ENCODE results near the gene FBXO21. TPM values are rescaled to one million over a fixed set of nuclear protein-coding genes. Genes with fewer than 3 reads are reported as not detected.

Gene FBXO21
- total and polyA plus RNA-seq, 2 donors from 2014 or later: 28.9 to 45.0 TPM

DNA sequence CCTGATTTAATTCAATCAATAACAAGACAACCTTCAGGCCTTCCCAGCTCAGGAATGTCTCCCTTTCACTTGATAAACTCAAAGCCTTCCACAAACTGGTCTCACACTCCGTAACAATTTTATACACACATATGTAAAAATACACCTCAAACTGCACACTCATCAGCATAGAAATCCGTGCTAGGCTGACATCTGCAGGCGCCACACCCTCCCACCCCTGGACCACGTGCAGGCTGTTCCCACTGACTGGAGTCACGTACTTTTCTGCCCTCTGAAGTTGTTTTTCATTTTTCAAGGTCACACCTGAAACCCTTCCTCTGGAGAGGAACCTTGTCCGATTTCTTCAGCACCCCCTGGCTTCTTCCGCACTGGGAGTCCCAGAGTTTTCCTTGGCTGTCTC lies 27.6 kb downstream of the FBXO21 start:
- FAIRE-seq: no peak
- H3K4me3 ChIP-seq (ENCODE audit: low read length in 3 of 3): no peak overlapping the region
- H3K4me1 ChIP-seq (ENCODE audit: control insufficient read depth in 2 of 3, insufficient read depth in 2 of 3, low read depth in 1 of 3, low read length in 3 of 3): peaks cover 0 to 21% (median 5%) of the 10 kb centered on the region in 3 donors
- H3K9ac ChIP-seq (ENCODE audit: low read length in 3 of 3): no peak overlapping the region
- peaks cover 13 to 67% (median 47%) of the 10 kb centered on the region in 3 donors for H3K36me3 ChIP-seq (ENCODE audit: control insufficient read depth in 2 of 3, insufficient read depth in 3 of 3, low read length in 3 of 3)
- no peaks in the 10 kb centered on the region for H3K9me3 ChIP-seq (ENCODE audit: control insufficient read depth in 2 of 3, insufficient read depth in 1 of 3, low read length in 3 of 3)
- no peaks in the 10 kb centered on the region for H3K27me3 ChIP-seq (ENCODE audit: control insufficient read depth, insufficient read depth, low read length)
- DNase-seq: no peak
- TF ChIP-seq, protein P1, sequence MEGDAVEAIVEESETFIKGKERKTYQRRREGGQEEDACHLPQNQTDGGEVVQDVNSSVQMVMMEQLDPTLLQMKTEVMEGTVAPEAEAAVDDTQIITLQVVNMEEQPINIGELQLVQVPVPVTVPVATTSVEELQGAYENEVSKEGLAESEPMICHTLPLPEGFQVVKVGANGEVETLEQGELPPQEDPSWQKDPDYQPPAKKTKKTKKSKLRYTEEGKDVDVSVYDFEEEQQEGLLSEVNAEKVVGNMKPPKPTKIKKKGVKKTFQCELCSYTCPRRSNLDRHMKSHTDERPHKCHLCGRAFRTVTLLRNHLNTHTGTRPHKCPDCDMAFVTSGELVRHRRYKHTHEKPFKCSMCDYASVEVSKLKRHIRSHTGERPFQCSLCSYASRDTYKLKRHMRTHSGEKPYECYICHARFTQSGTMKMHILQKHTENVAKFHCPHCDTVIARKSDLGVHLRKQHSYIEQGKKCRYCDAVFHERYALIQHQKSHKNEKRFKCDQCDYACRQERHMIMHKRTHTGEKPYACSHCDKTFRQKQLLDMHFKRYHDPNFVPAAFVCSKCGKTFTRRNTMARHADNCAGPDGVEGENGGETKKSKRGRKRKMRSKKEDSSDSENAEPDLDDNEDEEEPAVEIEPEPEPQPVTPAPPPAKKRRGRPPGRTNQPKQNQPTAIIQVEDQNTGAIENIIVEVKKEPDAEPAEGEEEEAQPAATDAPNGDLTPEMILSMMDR (IDR thresholded peaks at IDR 0.05; ENCODE audit: borderline replicate concordance, extremely low read depth, insufficient read depth): no peak
- H3K27ac ChIP-seq (ENCODE audit: low read depth in 2 of 2, low read length in 2 of 2): peak overlapping the region in 1 of 2 donors; percentile 77
- intact Hi-C loops (cut with DNase I): no loop called here

DNA sequence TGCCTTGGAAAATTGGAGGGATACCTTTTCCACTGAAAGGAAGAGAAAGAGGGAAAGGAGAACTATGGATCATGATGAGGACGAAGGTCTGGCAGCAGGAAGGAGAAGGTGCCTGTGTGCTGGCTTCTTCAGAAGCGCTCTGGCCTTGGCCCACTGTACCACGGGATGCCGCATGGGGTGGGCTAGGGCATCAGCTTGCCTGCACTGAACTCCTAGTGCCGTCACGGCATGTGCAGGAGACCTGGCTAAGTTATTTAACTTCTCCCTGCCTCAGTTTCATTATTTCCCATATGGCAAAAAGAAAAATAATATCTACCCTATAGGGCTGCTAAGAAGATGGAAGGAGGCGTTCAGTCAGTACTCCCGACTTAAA lies 28.1 kb downstream of the FBXO21 start:
- Histone ChIP-seq H3K27me3 (ENCODE audit: control insufficient read depth, insufficient read depth, low read length) (no peaks in the 10 kb centered on the region), H3K9ac (ENCODE audit: low read length in 3 of 3) (peak overlapping the region in 1 of 3 donors; percentile 12), H3K36me3 (ENCODE audit: control insufficient read depth in 2 of 3, insufficient read depth in 3 of 3, low read length in 3 of 3) (peaks cover 13 to 70% (median 44%) of the 10 kb centered on the region in 3 donors), H3K4me3 (ENCODE audit: low read length in 3 of 3) (no peak overlapping the region), H3K4me1 (ENCODE audit: control insufficient read depth in 2 of 3, insufficient read depth in 2 of 3, low read depth in 1 of 3, low read length in 3 of 3) (peaks cover 0 to 21% (median 5%) of the 10 kb centered on the region in 3 donors), H3K9me3 (ENCODE audit: control insufficient read depth in 2 of 3, insufficient read depth in 1 of 3, low read length in 3 of 3) (no peaks in the 10 kb centered on the region), H3K27ac (ENCODE audit: low read depth in 2 of 2, low read length in 2 of 2) (peak overlapping the region in 1 of 2 donors; percentile 77)
- DNase-seq (no peak), FAIRE-seq (no peak)
- intact Hi-C loops (cut with DNase I): no loop called here
- TF ChIP-seq, protein P1 (IDR thresholded peaks at IDR 0.05; ENCODE audit: borderline replicate concordance, extremely low read depth, insufficient read depth): no peak

DNA sequence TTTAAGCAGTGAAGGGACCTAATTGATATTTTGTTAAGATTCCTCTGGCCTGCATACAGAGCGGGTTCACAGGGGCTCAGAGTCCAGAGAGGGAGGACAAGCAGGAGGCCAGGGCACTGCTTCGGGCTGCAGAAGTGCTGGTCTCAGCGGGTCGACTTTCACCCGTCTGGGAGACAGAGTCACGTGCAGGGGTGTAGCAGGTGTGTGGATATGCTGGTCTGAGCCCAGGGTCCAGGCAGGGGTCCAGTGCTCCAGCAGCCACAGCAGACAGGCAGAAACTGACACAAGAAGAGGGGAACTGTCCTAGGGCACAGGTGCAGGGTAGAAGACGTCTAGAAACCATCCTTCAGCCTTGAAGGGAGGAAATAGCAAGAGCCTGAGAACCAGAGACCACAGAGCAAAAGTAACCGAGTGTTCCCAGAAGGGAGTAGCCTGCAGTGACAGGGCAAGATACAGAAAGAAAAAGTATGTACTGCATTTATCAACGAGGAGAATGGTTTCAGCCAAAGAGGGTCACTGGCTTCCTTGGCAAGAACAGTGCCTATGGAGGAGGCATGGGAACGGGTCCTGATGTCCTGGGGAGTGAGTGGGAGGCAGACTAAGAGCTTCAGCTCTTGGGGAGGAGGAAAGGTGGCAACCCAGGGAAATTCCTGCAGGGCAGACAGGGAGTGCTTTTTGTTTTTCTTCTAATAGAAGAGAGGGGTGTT lies 28.7 kb downstream of the FBXO21 start:
- peaks cover 9 to 70% (median 42%) of the 10 kb centered on the region in 3 donors for H3K36me3 ChIP-seq (ENCODE audit: control insufficient read depth in 2 of 3, insufficient read depth in 3 of 3, low read length in 3 of 3)
- H3K9me3 ChIP-seq (ENCODE audit: control insufficient read depth in 2 of 3, insufficient read depth in 1 of 3, low read length in 3 of 3): no peaks in the 10 kb centered on the region
- DNase-seq: peak in 1 of 5 donors; percentile 35
- FAIRE-seq: no peak
- H3K27ac ChIP-seq (ENCODE audit: low read depth in 2 of 2, low read length in 2 of 2): peak overlapping the region in 1 of 2 donors; percentile 77
- TF ChIP-seq, protein P1 (IDR thresholded peaks at IDR 0.05; ENCODE audit: borderline replicate concordance, extremely low read depth, insufficient read depth): no peak
- H3K9ac ChIP-seq (ENCODE audit: low read length in 3 of 3): peak overlapping the region in 1 of 3 donors; percentile 12
- no peaks in the 10 kb centered on the region for H3K27me3 ChIP-seq (ENCODE audit: control insufficient read depth, insufficient read depth, low read length)
- H3K4me3 ChIP-seq (ENCODE audit: low read length in 3 of 3): no peak overlapping the region
- intact Hi-C loops (cut with DNase I): no loop called here
- peaks cover 0 to 21% (median 5%) of the 10 kb centered on the region in 3 donors for H3K4me1 ChIP-seq (ENCODE audit: control insufficient read depth in 2 of 3, insufficient read depth in 2 of 3, low read depth in 1 of 3, low read length in 3 of 3)
